ENCODE results near the gene PARD3. TPM values are rescaled to one million over a fixed set of nuclear protein-coding genes. Genes with fewer than 3 reads are reported as not detected.

Gene PARD3
- total and polyA plus RNA-seq, 10 of the 15 experiments (the other 5 are each of a cell fraction or from before 2014, with no cell fraction given): 2.6 to 43.1 (median 13.9) TPM

DNA sequence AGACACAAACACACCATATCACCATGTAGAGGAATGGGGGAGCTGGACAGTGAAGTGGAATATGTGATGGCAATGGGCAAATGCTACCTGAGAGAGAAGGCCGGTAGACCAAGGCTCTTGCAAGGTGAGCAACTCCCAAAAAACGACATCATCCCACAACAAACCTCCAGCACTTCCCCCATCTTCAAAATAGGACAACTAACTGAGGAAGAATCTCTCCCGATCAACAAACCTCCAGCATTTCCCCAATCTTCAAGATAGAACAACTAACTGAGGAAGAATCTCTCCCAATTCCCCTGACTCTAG is 387.2 kb downstream of the PARD3 start:
- H4K20me1 ChIP-seq (ENCODE audit: control insufficient read depth, insufficient read depth): no peaks in the 10 kb centered on the region
- SMC1A ChIA-PET (ENCODE audit: uncharacterized antibody, unreplicated experiment): interaction anchor here (0.8 to 1.0 kb wide), 3 partner anchors 16 to 89 kb away, joined by 3 read pairs; no protein-coding TSS in a partner anchor
- FAIRE-seq (no peak), DNase-seq (ENCODE audit: low read depth, low spot score) (no peak), ATAC-seq (no peak)
- no peak overlapping the region for H2AFZ ChIP-seq (ENCODE audit: control insufficient read depth, low read depth, low read length)
- H3K79me2 ChIP-seq (ENCODE audit: control insufficient read depth, insufficient read depth, low read length): no peaks in the 10 kb centered on the region
- H3K36me3 ChIP-seq (ENCODE audit: control insufficient read depth in 2 of 2, insufficient read depth in 2 of 2, low read length in 1 of 2): no peaks in the 10 kb centered on the region
- H3K27me3 ChIP-seq (replicated peaks in 1 of 2; ENCODE audit: control insufficient read depth in 2 of 2, insufficient read depth in 2 of 2, low read length in 1 of 2): no peaks in the 10 kb centered on the region
- WGBS (ENCODE audit: insufficient coverage, insufficient replicate concordance, low lambda C conversion rate, missing lambda C conversion rate): 37% methylated on average over 3 of the region's 3 CpGs
- intact Hi-C loops (cut with micrococcal nuclease; ENCODE audit: unreplicated experiment): loop anchor here (10.0 kb wide), 1 partner anchor 57 kb away; no protein-coding TSS in a partner anchor
- H3K4me1 ChIP-seq (ENCODE audit: control insufficient read depth, insufficient read depth, low read length): no peaks in the 10 kb centered on the region
- no peak overlapping the region for H3K9ac ChIP-seq (ENCODE audit: control insufficient read depth, insufficient read depth, low read length)
- H3K4me2 ChIP-seq (ENCODE audit: control insufficient read depth, insufficient read depth): no peak overlapping the region
- POLR2A ChIA-PET: interaction anchor here (0.6 kb wide), 1 partner anchor 197 kb away, joined by 4 read pairs; no protein-coding TSS in a partner anchor
- H3K27ac ChIP-seq (ENCODE audit: control insufficient read depth, insufficient read depth): no peak overlapping the region
- no TSS peak for BruUV-seq (replicated peaks)
- no peak overlapping the region for H3K4me3 ChIP-seq
- H3K9me3 ChIP-seq (replicated peaks; ENCODE audit: control insufficient read depth, insufficient read depth, low read length): no peaks in the 10 kb centered on the region
- RAD21 ChIA-PET (ENCODE audit: unreplicated experiment): no interaction called here
- in situ Hi-C loops (cut with MboI): no loop called here
- CTCF ChIA-PET: interaction anchor here (1.9 kb wide), 1 partner anchor 12 kb away, joined by 4 read pairs; no protein-coding TSS in a partner anchor
- TF ChIP-seq, protein P1, sequence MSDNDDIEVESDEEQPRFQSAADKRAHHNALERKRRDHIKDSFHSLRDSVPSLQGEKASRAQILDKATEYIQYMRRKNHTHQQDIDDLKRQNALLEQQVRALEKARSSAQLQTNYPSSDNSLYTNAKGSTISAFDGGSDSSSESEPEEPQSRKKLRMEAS (IDR thresholded peaks at IDR 0.05; ENCODE audit: low read depth, low read length): no peak
- no peak for TF ChIP-seq NKRF (conservative IDR thresholded peaks at IDR 0.05)
- no peak for TF ChIP-seq HSF1 (IDR thresholded peaks at IDR 0.05; ENCODE audit: low read depth, low read length)
- TF ChIP-seq BRCA1 (IDR thresholded peaks at IDR 0.05; ENCODE audit: low read depth, low read length): no peak
- TF ChIP-seq, protein P2, sequence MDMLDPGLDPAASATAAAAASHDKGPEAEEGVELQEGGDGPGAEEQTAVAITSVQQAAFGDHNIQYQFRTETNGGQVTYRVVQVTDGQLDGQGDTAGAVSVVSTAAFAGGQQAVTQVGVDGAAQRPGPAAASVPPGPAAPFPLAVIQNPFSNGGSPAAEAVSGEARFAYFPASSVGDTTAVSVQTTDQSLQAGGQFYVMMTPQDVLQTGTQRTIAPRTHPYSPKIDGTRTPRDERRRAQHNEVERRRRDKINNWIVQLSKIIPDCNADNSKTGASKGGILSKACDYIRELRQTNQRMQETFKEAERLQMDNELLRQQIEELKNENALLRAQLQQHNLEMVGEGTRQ (IDR thresholded peaks at IDR 0.05; ENCODE audit: borderline replicate concordance, low read depth, low read length): no peak
- TF ChIP-seq ZNF592 (IDR thresholded peaks at IDR 0.05): no peak
- TF ChIP-seq PAX8 (IDR thresholded peaks at IDR 0.05): no peak
- no peak for TF ChIP-seq ZBTB4 (CRISPR knock-in tag; IDR thresholded peaks at IDR 0.05)
- no peak for TF ChIP-seq RB1 (IDR thresholded peaks at IDR 0.05; ENCODE audit: borderline replicate concordance)
- no peak for TF ChIP-seq TBL1XR1 (IDR thresholded peaks at IDR 0.05; ENCODE audit: low read depth, low read length)

Data from GM12878 (cell line).